ENCODE data around the gene ERMP1.
"Not testable (repeated sequence)": the region's sequence is repeated elsewhere in the genome, so short reads cannot be mapped to it uniquely, and the experiment has no call there.

ERMP1 gene

GRCh38 chr9:5832538-5833529, at the start of gene ERMP1:
TSS of gene ERMP1 (minus strand) at chr9:5833117. CDS start at chr9:5833027, 90 bp downstream.
- peak; percentile 92 for DNase-seq

- not testable (repeated sequence) for DNase-seq
Observed at GRCh38 chr9:5882244-5883012, 49.5 kb upstream of the ERMP1 start.

GRCh38 chr9:5879419-5880181, 46.7 kb upstream of the ERMP1 start:
- DNase-seq: no peak

GRCh38 chr9:5876711-5877110, 43.8 kb upstream of the ERMP1 start:
- no peak for DNase-seq

GRCh38 chr9:5876026-5876425, 43.1 kb upstream of the ERMP1 start:
- DNase-seq: no peak

- no peak for DNase-seq
Observed at GRCh38 chr9:5874048-5874447, 41.1 kb upstream of the ERMP1 start.

GRCh38 chr9:5873439-5873838, 40.5 kb upstream of the ERMP1 start:
- DNase-seq: no peak

GRCh38 chr9:5872511-5872910, 39.6 kb upstream of the ERMP1 start:
- no peak for DNase-seq

- DNase-seq: no peak
Observed at GRCh38 chr9:5871785-5872184, 38.9 kb upstream of the ERMP1 start.

GRCh38 chr9:5870691-5871090, 37.8 kb upstream of the ERMP1 start:
- no peak for DNase-seq

GRCh38 chr9:5870020-5870339, 37.1 kb upstream of the ERMP1 start:
- no peak for DNase-seq

GRCh38 chr9:5869315-5870019, 36.5 kb upstream of the ERMP1 start:
- DNase-seq: peak; percentile 12

GRCh38 chr9:5868235-5868634, 35.3 kb upstream of the ERMP1 start:
- DNase-seq: no peak

GRCh38 chr9:5866685-5867084, 33.8 kb upstream of the ERMP1 start:
- no peak for DNase-seq

- no peak for DNase-seq
Observed at GRCh38 chr9:5866272-5866671, 33.4 kb upstream of the ERMP1 start.

GRCh38 chr9:5864446-5864845, 31.5 kb upstream of the ERMP1 start:
- DNase-seq: no peak

- DNase-seq: no peak
Observed at GRCh38 chr9:5863092-5863746, 30.3 kb upstream of the ERMP1 start.

- DNase-seq: no peak
Observed at GRCh38 chr9:5858833-5859232, 25.9 kb upstream of the ERMP1 start.

GRCh38 chr9:5857928-5858327, 25.0 kb upstream of the ERMP1 start:
- DNase-seq: no peak

GRCh38 chr9:5854063-5854790, 21.3 kb upstream of the ERMP1 start:
- DNase-seq: no peak

GRCh38 chr9:5853617-5854016, 20.7 kb upstream of the ERMP1 start:
- no peak for DNase-seq
